NK-92 (cell line): ENCODE data around the gene STX16.

Experiments
- DNase-seq: peaks from one replicate; lab custom pipeline; 2025; ENCODE audit not compliant: unreplicated experiment; lab: John Stamatoyannopoulos, UW

Gene STX16

GRCh38 chr20:58673119-58673518 is 22.0 kb downstream of the STX16 start:
- no peak for DNase-seq

- DNase-seq, result no peak
Observed at GRCh38 chr20:58675146-58675584, 24.1 kb downstream of the STX16 start.

- DNase-seq, result no peak
Observed at GRCh38 chr20:58675641-58676040, 24.6 kb downstream of the STX16 start.

- DNase-seq, result no peak
Observed at GRCh38 chr20:58676161-58676560, 25.1 kb downstream of the STX16 start.

- DNase-seq, result no peak
Observed at GRCh38 chr20:58677079-58677604, 26.1 kb downstream of the STX16 start.

GRCh38 chr20:58677808-58678207 is 26.7 kb downstream of the STX16 start:
- DNase-seq, result no peak

GRCh38 chr20:58678806-58679205 is 27.7 kb downstream of the STX16 start:
- no peak for DNase-seq

GRCh38 chr20:58682656-58683531 is 31.8 kb downstream of the STX16 start:
- DNase-seq, result no peak

GRCh38 chr20:58684291-58684690 is 33.2 kb downstream of the STX16 start:
- DNase-seq, result no peak

- no peak for DNase-seq
Observed at GRCh38 chr20:58685988-58686387, 34.9 kb downstream of the STX16 start.

GRCh38 chr20:58688414-58688813 is 37.3 kb downstream of the STX16 start:
- no peak for DNase-seq

GRCh38 chr20:58688840-58689239 is 37.8 kb downstream of the STX16 start:
- no peak for DNase-seq

GRCh38 chr20:58690396-58691135 is 39.5 kb downstream of the STX16 start:
- DNase-seq, result no peak

- DNase-seq, result no peak
Observed at GRCh38 chr20:58691773-58692578, 40.9 kb downstream of the STX16 start.

- no peak for DNase-seq
Observed at GRCh38 chr20:58692579-58693225, 41.6 kb downstream of the STX16 start, which contains the start of gene NPEPL1. Gene NPEPL1, plus strand, starts transcription at chr20:58692800. Its CDS starts 101 bp downstream, at chr20:58692901.

- no peak for DNase-seq
Observed at GRCh38 chr20:58693226-58694006, 42.3 kb downstream of the STX16 start.

GRCh38 chr20:58694241-58695083 is 43.4 kb downstream of the STX16 start:
- no peak for DNase-seq

GRCh38 chr20:58695084-58695722 is 44.1 kb downstream of the STX16 start:
- no peak for DNase-seq
